Left ventricle myocardium inferior (tissue), 1 donor: ENCODE results near the gene PTPRG. TPM values are rescaled to one million over a fixed set of nuclear protein-coding genes. Genes with fewer than 3 reads are reported as not detected.

Experiments
- DNase-seq: peaks from one replicate; pipeline ENCODE4 v3.0.0-alpha.2; 2020
- H3K27ac ChIP-seq: fragments of 200-600 bp; replicated peaks from 2 replicates; pipeline ENCODE4 v1.8.0; 2021
- H3K27me3 ChIP-seq: fragments of 200-600 bp; 2 replicates; pipeline ENCODE4 v1.8.0; 2021; ENCODE audit warnings: low read depth
- H3K36me3 ChIP-seq: fragments of 200-600 bp; 2 replicates; pipeline ENCODE4 v1.8.0; 2021
- H3K4me1 ChIP-seq: fragments of 200-600 bp; 2 replicates; pipeline ENCODE4 v1.8.0; 2021
- H3K4me3 ChIP-seq: fragments of 200-600 bp; 2 replicates; pipeline ENCODE4 v1.8.0; 2021; ENCODE audit warnings: mild to moderate bottlenecking, moderate library complexity
- H3K9me3 ChIP-seq: fragments of 200-600 bp; replicated peaks from 2 replicates; pipeline ENCODE4 v1.8.0; 2021
- intact Hi-C: fragments of 100-400 bp; cut with micrococcal nuclease; formaldehyde crosslinking; loops from one replicate; pipeline ENCODE4 v1.11.0; 2022
- total RNA-seq: library from RNA; stranded (reverse); fragmentation: NEBNext Ultra II Directional; extraction: Animal tissue kit (Norgen Biotek cat#: 25700); gene quantifications from one replicate; pipeline ENCODE4 v1.2.1, GENCODE V29; 2021
- TF ChIP-seq, protein P1 (sequence below): fragments of 200-600 bp; IDR thresholded peaks from 2 replicates; pipeline ENCODE4 v1.8.0; 2021; ENCODE audit warnings: antibody characterized with exemption, mild to moderate bottlenecking, borderline replicate concordance
- donor health status: DM: no; HTN: yes; CAD: no; lungs with severe emphysema.

PTPRG gene
- total RNA-seq, 1 donor from 2014 or later: 29.6 TPM

DNA sequence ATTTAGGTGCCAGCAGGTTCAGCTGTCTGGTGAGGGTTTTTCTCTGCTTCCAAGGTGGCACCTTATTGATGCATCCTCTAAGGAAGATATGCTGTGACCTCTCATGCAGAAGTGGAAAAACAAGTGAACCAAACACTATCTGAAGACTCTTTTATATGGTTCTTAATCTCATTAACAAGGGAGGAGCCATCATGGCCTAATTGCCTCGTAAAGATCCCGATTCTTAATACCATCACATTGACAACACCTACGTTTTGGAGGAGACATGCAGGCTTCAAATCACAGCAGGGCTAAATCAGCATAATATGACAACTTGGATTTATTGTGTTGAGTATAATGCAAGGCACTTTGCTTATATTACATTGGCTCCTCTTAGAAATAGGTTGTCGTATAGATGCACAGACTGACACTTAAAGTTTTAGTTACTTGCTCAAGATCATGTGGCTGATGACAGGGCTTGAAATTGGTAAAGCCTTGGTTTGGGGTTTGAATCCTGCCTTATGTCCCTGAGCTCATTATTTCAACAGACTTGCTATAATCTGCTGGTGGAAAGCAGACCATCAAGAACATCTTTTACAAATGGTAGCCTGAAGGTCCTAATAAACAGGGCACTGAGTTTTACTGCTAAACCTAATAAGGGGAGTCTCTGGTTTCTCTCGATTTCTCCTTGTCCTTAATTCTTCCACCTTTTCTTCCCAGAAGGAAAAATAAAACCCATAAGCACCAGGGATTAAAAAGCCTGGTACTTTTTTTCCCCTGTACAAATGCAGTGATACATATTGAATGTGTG is 88.2 kb downstream of the PTPRG start:
- intact Hi-C loops: no loop called here
- H3K27ac ChIP-seq: peak overlapping the region; percentile 49

DNA sequence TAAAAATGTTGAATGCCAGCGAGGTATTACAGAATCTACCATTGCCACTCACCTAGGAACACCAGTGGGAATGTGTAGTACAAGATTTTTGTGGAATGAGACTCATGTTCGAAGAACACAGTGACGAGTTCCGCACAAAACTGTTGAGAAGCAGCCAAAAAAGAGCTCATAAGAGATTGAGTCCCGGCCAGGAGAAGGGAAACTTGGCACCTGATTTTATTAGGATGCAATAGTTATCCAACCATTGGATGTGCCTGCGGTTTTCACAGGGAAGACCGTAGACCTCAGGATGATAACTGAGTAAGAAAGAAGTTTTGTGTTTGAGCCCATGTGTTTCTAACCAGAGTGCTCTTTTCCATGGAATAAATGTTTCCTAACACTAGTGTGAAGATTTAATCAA is 88.9 kb downstream of the PTPRG start:
- Histone ChIP-seq H3K4me3 (no peak overlapping the region), H3K4me1 (peaks cover 74% of the 10 kb centered on the region), H3K27me3 (no peaks in the 10 kb centered on the region), H3K36me3 (no peaks in the 10 kb centered on the region), H3K27ac (peak overlapping the region; percentile 49), H3K9me3 (peaks cover 2% of the 10 kb centered on the region)
- TF ChIP-seq, protein P1, sequence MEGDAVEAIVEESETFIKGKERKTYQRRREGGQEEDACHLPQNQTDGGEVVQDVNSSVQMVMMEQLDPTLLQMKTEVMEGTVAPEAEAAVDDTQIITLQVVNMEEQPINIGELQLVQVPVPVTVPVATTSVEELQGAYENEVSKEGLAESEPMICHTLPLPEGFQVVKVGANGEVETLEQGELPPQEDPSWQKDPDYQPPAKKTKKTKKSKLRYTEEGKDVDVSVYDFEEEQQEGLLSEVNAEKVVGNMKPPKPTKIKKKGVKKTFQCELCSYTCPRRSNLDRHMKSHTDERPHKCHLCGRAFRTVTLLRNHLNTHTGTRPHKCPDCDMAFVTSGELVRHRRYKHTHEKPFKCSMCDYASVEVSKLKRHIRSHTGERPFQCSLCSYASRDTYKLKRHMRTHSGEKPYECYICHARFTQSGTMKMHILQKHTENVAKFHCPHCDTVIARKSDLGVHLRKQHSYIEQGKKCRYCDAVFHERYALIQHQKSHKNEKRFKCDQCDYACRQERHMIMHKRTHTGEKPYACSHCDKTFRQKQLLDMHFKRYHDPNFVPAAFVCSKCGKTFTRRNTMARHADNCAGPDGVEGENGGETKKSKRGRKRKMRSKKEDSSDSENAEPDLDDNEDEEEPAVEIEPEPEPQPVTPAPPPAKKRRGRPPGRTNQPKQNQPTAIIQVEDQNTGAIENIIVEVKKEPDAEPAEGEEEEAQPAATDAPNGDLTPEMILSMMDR: no peak
- intact Hi-C loops: no loop called here
- DNase-seq: no peak

More for the DNA sequence above, 88.2 kb downstream of the PTPRG start:
- no peak for DNase-seq
- Histone ChIP-seq H3K27me3 (no peaks in the 10 kb centered on the region), H3K36me3 (no peaks in the 10 kb centered on the region), H3K4me3 (no peak overlapping the region), H3K4me1 (peaks cover 75% of the 10 kb centered on the region), H3K9me3 (peaks cover 8% of the 10 kb centered on the region)
- TF ChIP-seq, protein P1: no peak

- Histone ChIP-seq H3K27me3 (no peaks in the 10 kb centered on the region), H3K4me3 (no peak overlapping the region), H3K9me3 (no peaks in the 10 kb centered on the region), H3K36me3 (no peaks in the 10 kb centered on the region), H3K27ac (no peak overlapping the region), H3K4me1 (peaks cover 68% of the 10 kb centered on the region)
- TF ChIP-seq, protein P1: no peak
- DNase-seq: no peak
- intact Hi-C loops: no loop called here
These were observed 89.5 kb downstream of the PTPRG start for GRCh38 chr3:61650719-61651410.

DNA sequence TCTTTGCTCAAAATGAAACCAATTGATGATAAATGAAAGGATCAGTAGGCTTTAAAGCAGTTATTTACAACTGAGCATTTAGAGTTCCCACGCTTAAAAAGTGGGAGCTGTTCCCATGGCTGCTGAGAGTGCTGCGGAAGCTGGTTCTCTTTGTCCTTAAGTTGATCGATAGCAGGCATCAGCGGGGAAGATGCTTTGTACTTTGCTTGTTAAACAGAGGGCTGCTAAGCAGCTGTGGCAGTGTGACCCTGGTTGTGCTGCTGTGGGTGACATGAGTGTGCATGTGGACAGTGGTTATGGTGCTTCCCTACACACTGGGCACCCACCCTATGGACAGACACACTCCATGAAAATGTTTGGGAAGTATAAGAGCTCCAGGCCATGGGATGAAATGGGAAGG is 96.3 kb downstream of the PTPRG start:
- Histone ChIP-seq H3K27me3 (no peaks in the 10 kb centered on the region), H3K27ac (no peak overlapping the region), H3K4me1 (peaks cover 34% of the 10 kb centered on the region), H3K9me3 (no peaks in the 10 kb centered on the region), H3K36me3 (no peaks in the 10 kb centered on the region), H3K4me3 (no peak overlapping the region)
- intact Hi-C loops: no loop called here
- no peak for DNase-seq
- TF ChIP-seq, protein P1: no peak

- H3K36me3 ChIP-seq: no peaks in the 10 kb centered on the region
- intact Hi-C loops: no loop called here
- TF ChIP-seq, protein P1: no peak
These were observed 101.5 kb downstream of the PTPRG start for GRCh38 chr3:61662861-61663260.

More at GRCh38 chr3:61662861-61663260, 101.5 kb downstream of the PTPRG start:
- DNase-seq: no peak
- no peaks in the 10 kb centered on the region for H3K27me3 ChIP-seq
- H3K9me3 ChIP-seq: no peaks in the 10 kb centered on the region
- H3K4me3 ChIP-seq: no peak overlapping the region
- H3K4me1 ChIP-seq: peaks cover 55% of the 10 kb centered on the region
- no peak overlapping the region for H3K27ac ChIP-seq
